Measurements from ENCODE around the gene GPR61.

The GPR61 gene

DNA sequence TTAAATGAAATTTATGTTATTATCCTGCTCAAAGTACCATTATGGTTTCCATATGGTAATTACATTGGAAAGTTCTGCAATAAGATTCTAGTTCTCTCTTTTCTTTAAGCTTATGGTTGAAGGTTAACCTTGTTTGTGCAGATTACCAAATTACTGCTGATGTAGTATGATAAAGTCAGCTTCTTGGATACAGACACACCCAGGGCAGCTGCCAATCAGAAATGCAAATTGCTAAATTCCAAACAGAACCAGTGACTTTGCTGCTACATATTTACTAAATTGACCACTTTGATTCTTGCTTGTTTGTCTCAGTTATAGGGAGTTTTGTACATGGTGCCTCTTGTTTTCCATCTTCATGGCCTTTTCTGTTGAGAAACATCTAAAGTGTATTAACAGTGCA, 53.2 kb downstream of the GPR61 start:
- Histone ChIP-seq H3K4me3 (ENCODE audit: low read depth, low read length) (no peak overlapping the region), H2AFZ (no peak overlapping the region), H3K9me3 (ENCODE audit: control insufficient read depth, low read length) (no peaks in the 10 kb centered on the region), H3K9ac (no peak overlapping the region), H3K79me2 (no peaks in the 10 kb centered on the region), H3K4me1 (no peaks in the 10 kb centered on the region), H3K27me3 (ENCODE audit: control insufficient read depth, insufficient read depth, low read length) (no peaks in the 10 kb centered on the region), H3K4me2 (ENCODE audit: low read length) (no peak overlapping the region), H3K36me3 (ENCODE audit: control insufficient read depth, insufficient read depth, low read length) (no peaks in the 10 kb centered on the region), H3K27ac (no peak overlapping the region)
- TF ChIP-seq CTCF (IDR thresholded peaks at IDR 0.05) = no peak

GRCh38 chr1:109595531-109595930, 55.9 kb downstream of the GPR61 start:
- TF ChIP-seq CTCF (IDR thresholded peaks at IDR 0.05) = no peak
- Histone ChIP-seq H3K79me2 (no peaks in the 10 kb centered on the region), H2AFZ (no peak overlapping the region), H3K27me3 (ENCODE audit: control insufficient read depth, insufficient read depth, low read length) (no peaks in the 10 kb centered on the region), H3K9me3 (ENCODE audit: control insufficient read depth, low read length) (no peaks in the 10 kb centered on the region), H3K36me3 (ENCODE audit: control insufficient read depth, insufficient read depth, low read length) (no peaks in the 10 kb centered on the region), H3K4me1 (no peaks in the 10 kb centered on the region), H3K27ac (no peak overlapping the region), H3K4me3 (ENCODE audit: low read depth, low read length) (no peak overlapping the region), H3K9ac (no peak overlapping the region), H3K4me2 (ENCODE audit: low read length) (no peak overlapping the region)

All from parathyroid adenoma (tissue), 2 donors.